ENCODE results near the gene ARHGAP15. TPM values are rescaled to one million over a fixed set of nuclear protein-coding genes. Genes with fewer than 3 reads are reported as not detected.

Gene ARHGAP15
- total RNA-seq, 2 donors from 2014 or later = 2.6 to 6.9 TPM

GRCh38 chr2:143623231-143623908 lies 494.2 kb downstream of the ARHGAP15 start:
- H3K36me3 ChIP-seq = no peaks in the 10 kb centered on the region
- H3K27me3 ChIP-seq = no peaks in the 10 kb centered on the region
- no peaks in the 10 kb centered on the region for H3K9me3 ChIP-seq
- no peaks in the 10 kb centered on the region for H3K4me1 ChIP-seq
- no peak for DNase-seq (ENCODE audit: low spot score)
- H3K4me3 ChIP-seq = no peak overlapping the region
- no peak for TF ChIP-seq CTCF (IDR thresholded peaks at IDR 0.05)
- no peak overlapping the region for H3K27ac ChIP-seq

- Histone ChIP-seq H3K36me3 (no peaks in the 10 kb centered on the region), H3K9me3 (no peaks in the 10 kb centered on the region), H3K27ac (no peak overlapping the region), H3K4me3 (no peak overlapping the region), H3K27me3 (no peaks in the 10 kb centered on the region), H3K4me1 (no peaks in the 10 kb centered on the region)
- DNase-seq (ENCODE audit: low spot score) = no peak
- TF ChIP-seq CTCF (IDR thresholded peaks at IDR 0.05) = no peak
Observed at GRCh38 chr2:143623909-143624260, 494.7 kb downstream of the ARHGAP15 start.

GRCh38 chr2:143629340-143629739 lies 500.1 kb downstream of the ARHGAP15 start:
- Histone ChIP-seq H3K9me3 (no peaks in the 10 kb centered on the region), H3K4me1 (no peaks in the 10 kb centered on the region), H3K4me3 (no peak overlapping the region), H3K27me3 (no peaks in the 10 kb centered on the region), H3K36me3 (no peaks in the 10 kb centered on the region), H3K27ac (no peak overlapping the region)
- DNase-seq (ENCODE audit: low spot score) = no peak
- no peak for TF ChIP-seq CTCF (IDR thresholded peaks at IDR 0.05)

GRCh38 chr2:143632751-143633374 lies 503.6 kb downstream of the ARHGAP15 start:
- H3K9me3 ChIP-seq = peaks cover 0 to 6% of the 10 kb centered on the region in 2 donors
- no peaks in the 10 kb centered on the region for H3K36me3 ChIP-seq
- TF ChIP-seq CTCF (IDR thresholded peaks at IDR 0.05) = no peak
- no peak overlapping the region for H3K4me3 ChIP-seq
- H3K4me1 ChIP-seq = no peaks in the 10 kb centered on the region
- H3K27ac ChIP-seq = no peak overlapping the region
- DNase-seq (ENCODE audit: low spot score) = no peak
- no peaks in the 10 kb centered on the region for H3K27me3 ChIP-seq

- TF ChIP-seq CTCF (IDR thresholded peaks at IDR 0.05) = no peak
- H3K27ac ChIP-seq = no peak overlapping the region
- H3K36me3 ChIP-seq = no peaks in the 10 kb centered on the region
- peaks cover 0 to 6% of the 10 kb centered on the region in 2 donors for H3K9me3 ChIP-seq
- H3K4me1 ChIP-seq = no peaks in the 10 kb centered on the region
- no peak overlapping the region for H3K4me3 ChIP-seq
- no peaks in the 10 kb centered on the region for H3K27me3 ChIP-seq
- no peak for DNase-seq (ENCODE audit: low spot score)
Observed at GRCh38 chr2:143633419-143633818, 504.2 kb downstream of the ARHGAP15 start.

Measured in right atrium auricular region (tissue), 2 donors.